GM18870 (cell line): Measurements from ENCODE around the gene PARP9.
"Not testable (repeated sequence)": the region's sequence is repeated elsewhere in the genome, so short reads cannot be mapped to it uniquely, and the experiment has no call there.

ENCODE experiments used
- ATAC-seq: cut with Tn5 transposase; IDR thresholded peaks from one replicate; pipeline ENCODE4 v1.9.1; 2021; ENCODE audit warnings: moderate library complexity; ENCODE audit not compliant: unreplicated experiment

PARP9 gene

DNA sequence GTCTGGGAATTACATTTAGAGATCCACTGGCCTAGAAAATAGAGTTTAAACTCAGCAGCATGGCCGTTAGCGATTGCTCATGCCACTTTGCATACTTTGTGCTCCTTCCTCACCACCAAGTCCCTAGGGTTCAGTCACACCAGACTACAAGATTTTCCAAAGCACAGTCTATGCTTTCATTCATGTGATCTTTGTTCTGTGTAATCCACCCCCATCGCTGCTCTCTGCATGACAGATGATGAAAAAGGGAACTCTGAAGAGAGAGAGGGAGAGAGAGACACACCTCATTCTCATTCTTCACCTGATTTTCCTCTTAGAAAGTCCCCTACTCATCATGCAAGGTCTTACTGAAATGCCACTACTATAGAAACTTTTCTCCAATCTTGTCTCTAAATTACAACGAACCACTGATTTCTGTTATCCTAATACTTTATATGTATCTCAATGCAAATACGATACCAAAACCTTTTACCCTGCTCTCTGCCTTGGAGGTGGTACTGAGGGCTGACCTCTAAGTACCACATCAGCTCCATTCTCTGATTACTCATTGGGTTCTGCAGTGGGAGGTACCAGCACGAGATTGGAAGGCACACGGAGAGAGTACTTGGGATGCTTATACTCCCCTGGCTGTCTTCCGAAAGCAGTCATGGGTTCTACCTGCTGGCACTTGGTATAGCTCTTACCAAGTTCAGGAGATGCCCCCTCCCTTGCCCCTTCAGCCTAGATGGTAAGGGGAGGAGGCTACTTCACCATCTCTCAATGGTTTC is 12.3 kb upstream of the PARP9 start:
- peak; percentile 87 for ATAC-seq

DNA sequence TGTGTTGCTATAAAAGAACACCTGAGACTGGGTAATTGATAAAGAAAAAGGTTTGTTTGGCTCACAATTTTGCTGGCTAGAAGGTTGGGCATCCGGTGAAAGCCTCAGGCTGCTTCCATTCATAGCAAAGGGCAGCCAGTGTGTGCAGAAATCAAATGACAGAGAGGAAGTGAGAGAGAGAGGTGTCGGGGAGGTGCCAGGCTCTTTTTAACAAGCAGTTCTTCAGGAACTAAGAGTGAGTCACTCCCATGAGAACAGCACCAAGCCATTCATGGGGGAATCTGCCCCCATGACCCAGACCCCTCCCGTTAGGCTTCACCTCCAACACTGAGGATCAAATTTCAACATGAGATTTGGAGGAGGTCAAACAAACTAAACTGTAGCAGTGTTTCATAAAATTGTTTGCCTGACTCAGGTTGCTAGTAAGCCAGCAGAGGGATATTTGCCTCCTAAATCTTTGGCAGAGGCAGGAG is 8.9 kb upstream of the PARP9 start:
- ATAC-seq, result no peak

DNA sequence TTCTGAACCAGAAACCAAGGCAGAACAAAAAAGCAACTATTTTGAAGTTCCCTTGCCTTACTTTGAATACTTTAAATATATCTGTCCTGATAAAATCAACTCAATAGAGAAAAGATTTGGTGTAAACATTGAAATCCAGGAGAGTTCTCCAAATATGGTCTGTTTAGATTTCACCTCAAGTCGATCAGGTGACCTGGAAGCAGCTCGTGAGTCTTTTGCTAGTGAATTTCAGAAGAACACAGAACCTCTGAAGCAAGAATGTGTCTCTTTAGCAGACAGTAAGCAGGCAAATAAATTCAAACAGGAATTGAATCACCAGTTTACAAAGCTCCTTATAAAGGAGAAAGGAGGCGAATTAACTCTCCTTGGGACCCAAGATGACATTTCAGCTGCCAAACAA is 4.7 kb upstream of the PARP9 start:
- no peak for ATAC-seq

DNA sequence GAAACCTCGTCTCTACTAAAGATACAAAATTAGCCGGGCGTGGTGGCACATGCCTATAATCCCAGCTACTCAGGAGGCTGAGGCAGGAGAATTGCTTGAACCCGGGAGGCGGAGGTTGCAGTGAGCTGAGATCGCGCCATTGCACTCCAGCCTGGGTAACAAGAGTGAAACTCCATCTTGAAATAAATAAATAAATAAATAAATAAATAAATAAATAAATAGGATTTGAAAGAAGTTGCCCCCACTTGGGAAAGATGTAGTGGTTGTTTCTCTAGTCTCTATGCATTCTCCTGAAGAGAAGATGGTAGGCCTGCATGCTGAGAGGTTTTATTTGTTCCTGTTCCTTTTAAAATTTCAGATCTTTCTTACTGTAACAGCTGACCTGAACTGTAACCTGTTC is 4.0 kb upstream of the PARP9 start:
- ATAC-seq, result not testable (repeated sequence)

DNA sequence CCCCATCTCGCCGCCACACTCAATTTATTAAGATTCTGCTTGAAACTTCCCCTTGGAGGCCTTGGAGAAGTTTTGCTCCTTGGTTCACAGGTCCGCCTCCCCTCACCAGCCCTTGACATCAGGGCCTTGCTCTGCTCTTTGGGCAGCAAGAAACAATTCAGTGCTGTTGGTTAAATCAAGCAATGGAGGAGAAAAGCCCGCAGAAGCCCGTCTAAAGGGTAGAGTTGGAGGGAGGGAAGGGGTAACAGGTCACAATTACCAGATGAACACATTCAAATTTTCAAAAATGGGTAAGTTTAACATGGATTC is 429 bp downstream of the PARP9 start:
- ATAC-seq, result no peak

DNA sequence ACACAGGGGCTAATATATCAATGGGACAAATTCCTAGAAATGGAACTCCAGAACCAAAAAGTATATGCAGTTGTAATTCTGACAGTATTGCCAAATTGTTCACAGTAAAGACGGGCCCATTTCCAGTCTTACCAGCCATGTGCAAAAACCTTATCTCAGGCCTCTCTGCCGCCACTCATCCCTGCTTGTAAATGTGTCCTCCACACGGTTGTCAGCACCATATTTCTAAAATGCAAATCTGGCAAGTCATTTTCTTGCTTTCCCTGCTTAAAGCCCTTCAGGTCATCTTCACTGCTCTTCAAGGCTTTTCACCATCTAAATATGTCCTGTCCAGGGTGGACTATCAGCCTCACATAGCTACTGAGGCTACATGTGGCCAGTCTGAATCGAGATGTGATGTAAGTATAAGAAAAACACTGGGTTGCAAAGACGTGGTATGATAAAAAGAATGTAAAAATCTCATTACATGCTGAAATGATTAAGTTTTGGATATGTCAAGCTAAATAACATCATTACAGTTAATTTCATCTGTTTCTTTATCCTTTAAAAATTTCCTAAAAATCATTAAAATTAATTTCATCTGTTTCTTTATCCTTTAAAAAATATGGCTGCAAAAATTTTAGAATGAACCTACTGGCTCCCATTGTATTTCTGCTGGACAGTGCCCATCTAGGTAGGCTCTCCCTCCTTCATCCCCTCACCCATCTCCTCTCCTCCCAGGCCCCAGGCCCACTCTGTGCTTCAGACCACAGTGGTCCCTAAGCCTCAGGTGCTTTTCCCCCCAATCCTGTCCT is 980 bp downstream of the PARP9 start:
- no peak for ATAC-seq

DNA sequence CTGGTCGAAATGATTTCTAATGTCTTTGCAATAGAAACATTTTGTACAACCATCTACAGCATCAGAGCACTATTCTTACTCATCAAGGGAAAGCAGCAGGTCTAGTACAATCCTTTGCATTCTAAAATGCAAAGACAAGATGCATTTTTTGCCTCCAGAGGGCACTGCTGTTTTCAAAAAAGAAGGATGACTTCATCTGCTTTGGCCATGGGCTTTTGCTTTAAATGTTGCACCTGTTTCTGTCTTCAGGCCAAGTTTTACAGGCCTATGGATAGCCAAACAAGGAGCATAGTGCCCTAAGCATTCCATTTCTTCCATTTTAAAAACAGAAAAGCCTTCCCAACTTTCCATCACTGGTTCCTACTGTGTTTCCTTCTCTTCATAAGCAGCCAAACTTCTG is 3.4 kb downstream of the PARP9 start:
- no peak for ATAC-seq

DNA sequence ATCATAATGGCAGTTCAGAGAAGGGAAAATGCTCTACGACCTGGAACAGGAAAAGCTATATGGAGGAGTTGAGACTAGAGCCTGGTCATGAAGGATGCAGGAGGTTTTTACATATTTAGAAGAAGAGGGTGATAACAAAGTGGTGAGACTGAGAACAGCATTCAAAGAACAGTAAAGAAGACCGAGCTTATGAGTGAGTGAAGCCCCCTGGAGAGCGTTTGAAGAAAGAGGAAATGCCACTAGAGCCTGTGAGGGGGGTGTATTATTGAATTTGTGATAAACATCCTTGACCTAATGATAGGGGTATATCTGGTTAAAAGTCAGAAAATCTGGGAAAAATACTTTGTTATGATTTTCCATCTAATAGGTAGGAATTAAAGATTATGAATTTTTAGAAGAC is 4.2 kb downstream of the PARP9 start:
- no peak for ATAC-seq

DNA sequence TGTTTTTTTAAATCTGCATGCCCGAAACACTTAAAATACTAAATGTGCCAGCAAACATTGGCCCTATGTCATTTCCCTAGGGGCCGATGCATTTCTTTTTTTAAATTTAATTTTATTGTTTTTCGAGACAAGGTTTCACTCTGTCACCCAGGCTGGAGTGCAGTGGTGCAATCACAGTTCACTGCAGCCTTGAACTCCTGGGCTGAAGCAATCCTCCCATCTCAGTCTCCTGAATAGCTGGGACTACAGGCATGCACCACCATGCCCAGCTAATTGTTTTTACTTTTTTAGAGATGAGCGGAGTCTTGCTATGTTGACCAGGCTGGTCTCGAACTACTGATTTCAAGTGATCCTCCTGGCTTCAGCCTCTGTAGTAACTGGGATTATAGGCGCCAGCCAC is 5.5 kb downstream of the PARP9 start:
- no peak for ATAC-seq

DNA sequence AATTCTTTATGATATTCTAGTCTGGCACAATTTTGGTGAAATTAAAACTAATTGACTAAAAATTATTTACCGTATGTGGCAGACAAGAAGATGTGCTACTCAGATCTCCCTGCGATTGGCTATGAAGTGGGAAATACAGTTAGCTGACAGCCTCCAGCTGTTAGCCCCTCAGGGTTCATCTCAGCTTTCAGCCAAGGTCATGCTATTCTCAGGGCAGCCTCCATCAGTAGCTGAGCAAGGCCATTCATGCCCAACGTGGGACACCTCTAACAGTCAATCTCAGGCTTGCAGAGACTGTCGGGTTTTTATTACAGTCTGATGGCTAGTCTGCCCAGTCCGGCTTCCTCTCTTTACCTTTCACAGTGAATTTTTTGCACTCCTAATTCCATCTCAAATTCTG is 6.7 kb downstream of the PARP9 start:
- no peak for ATAC-seq

DNA sequence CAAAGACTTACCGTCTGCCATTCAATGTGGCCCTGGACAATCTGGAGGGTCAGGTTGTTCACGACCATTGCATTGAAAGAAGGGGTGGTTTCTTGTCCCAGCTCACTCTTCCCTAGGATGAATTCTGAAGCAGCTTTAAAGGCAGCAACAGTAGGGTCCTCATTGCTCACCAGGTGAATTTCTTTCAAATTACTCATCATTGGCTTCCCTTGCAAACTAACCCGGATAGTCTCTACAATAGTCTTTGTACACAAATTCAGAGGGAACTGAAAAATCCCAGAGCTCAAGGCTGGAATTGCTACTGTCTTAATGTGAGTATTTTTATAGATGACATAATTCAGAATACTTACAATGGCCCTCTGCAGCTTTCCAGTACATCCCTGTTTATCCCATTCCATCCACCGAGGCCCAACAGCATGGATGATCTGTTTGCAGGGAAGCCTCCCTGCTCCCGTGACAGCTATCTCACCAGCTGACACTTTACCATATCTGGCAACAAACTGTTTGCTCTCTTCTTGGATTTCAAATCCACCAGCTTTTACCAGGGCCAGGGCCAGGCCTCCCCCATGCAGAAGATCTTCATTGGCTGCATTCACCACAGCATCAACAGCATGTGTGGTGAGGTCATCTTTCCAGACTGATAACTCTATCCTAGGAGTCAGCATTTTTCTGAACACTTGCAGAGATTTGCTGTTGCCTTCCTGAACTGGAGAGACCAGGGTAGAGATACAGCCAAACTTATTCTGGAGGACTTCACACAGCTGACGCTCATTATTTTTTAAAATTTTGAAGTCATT is 8.6 kb downstream of the PARP9 start:
- no peak for ATAC-seq

DNA sequence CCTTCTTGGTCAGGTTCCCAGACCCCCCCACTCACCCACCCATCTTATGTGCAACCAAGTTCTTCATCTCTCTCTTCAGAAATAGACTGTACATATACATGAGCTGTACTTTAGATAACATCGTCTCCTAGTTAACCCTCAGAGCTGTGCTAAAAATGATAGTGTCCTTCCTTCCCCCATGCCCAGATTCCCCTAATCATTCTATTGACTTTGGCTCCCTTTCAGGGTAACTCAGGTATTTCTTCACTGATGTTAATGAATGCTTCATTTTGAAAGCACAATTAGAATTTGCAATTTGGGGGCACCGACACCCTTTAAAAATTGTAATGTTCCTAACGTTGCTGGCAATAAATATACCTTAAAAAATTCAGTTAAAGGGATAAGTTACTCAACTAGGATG is 10.9 kb downstream of the PARP9 start:
- ATAC-seq, result no peak

DNA sequence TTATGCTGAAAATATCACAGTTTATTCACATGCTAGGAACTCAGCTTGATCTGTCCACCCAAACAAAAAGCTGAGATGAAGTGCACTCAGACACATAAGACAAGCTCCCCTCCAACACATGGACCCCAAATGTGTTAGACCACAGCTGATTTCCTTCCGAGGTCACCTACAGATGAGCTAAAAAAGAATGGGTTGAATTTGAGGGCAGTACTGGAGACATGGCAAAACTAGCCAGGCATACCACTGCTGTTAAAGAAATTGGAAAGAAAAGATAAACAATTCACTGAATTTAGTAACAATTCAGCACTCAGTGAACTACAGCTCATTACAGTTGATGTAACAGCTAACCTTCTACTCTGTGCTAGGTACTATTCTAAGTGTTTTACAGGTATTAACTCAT is 15.5 kb downstream of the PARP9 start:
- no peak for ATAC-seq

DNA sequence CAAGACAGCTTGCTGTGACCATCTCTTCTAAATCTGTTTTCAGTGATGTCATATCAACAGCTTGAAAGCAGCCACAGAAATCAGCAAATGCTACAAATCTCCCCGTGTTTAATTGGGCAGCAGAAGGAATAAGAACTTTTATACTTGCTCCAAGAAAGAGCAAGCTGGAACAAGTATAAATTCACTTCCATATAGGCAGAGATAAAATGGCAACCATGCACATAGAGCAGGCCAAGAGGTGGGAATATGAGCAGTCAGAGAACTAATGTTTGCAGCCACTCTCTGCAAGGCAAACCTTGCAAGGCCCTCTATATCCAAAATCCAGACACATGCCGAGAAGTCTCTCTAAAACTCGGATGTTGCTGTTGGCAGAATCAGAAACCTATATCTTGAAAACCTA is 16.0 kb downstream of the PARP9 start:
- no peak for ATAC-seq

DNA sequence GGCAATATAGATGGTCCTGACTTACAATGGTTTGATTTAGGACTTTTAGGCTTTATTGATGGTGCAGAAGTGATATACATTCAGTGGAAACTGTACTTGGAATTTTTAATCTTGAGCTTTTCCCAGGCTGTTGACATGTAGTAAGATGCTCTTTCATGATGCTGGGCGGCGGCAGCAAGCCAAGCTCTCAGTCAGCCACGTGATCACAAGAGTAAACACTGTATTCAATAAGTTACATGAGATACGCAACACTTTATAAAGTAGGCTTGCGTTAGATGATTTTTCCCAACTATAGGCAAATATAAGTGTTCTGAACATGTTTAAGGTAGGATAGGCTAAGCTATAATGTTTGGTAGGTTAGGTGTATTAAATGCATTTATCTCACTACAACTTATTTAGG is 17.9 kb downstream of the PARP9 start:
- no peak for ATAC-seq

DNA sequence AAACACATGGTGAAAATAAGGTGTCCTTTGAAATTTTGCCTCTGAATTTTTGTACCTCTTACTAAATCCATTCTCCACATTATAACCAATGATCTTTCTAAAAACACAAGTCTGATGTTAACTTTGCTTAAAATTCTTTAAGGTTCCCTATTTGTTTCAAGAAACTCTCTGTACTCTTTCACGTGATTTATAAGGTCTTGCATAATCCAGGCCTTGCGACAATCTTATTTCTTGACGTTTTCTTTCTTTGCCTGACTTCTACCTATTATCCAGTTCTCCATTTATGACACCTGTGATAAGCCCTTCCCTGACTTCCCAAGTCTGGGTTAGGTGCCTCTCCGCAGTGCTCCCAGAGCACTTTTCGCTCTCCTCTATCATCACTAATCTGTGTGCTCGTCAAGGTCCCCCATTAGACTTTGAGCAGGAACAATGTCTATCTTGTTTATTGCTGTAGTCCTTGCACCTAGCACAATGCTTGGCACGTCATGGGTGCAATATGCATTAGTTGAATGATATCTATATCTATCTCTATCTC is 25.1 kb downstream of the PARP9 start:
- no peak for ATAC-seq

DNA sequence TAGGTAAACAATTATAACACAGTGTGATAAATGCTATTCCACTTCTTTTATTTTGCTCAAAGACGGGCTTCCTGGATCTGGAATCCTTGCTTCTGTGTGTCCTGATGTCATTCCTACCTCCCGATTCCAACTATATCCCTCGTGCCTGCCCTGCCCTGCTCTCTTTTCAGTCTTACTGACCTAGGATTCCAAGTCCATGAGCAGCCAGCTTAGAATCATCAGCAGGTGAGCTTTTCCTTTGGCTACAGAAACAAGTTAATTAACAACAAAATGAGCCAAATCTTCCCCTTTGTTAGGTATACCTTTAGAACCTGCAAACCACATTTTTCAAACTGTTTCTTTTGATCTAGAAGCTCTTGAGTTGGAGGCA is 27.5 kb downstream of the PARP9 start:
- no peak for ATAC-seq

DNA sequence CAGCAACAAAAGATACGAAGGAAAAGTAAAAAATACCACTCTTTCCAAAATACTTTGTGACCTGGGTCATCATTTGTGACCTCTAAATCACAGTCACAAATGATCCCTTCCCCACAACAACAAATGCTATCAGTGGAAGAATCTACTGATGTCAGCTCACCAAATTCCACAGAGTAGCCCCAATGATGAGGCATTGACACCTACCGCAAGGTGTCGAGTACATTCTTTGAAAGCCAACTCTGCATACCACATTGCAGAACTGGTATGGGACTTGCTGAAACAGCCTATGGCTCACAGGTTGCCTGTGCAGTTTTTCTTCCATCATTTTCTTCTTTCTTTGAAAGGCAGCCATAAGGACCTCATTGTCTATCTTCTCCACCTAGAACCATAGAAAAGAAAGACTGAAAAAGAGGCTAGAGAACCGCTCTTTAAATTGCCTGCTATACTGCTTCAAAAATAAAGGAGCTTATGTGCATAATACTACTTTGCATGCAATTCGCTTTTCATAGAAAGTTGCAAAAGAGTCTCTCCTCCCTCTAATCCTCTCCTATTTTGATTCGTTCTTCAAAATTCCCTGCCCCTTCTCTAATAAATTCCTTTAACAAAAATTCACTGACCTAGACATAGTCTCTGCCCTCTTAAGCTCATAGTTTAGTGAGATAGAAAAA is 28.0 kb downstream of the PARP9 start:
- no peak for ATAC-seq

DNA sequence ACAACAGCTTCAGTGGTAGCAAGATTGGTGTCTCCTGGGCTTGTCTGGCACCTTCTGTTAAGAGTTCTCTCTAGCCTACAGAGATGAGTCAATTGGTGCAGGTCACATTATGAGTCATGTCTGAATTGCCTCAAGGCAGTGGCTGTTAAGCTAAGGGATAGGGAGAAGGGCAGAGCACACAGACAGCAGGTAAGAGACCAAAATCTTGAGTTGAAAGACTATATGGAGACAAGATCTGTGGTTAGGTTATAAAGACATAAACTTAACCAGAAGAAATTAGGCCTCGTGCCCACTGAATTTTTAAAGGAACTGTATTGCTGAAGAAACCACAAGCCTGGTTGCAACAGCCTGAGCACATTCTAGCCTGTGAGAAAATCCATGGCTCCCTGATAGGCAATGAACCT is 30.2 kb downstream of the PARP9 start:
- ATAC-seq, result peak; percentile 100

DNA sequence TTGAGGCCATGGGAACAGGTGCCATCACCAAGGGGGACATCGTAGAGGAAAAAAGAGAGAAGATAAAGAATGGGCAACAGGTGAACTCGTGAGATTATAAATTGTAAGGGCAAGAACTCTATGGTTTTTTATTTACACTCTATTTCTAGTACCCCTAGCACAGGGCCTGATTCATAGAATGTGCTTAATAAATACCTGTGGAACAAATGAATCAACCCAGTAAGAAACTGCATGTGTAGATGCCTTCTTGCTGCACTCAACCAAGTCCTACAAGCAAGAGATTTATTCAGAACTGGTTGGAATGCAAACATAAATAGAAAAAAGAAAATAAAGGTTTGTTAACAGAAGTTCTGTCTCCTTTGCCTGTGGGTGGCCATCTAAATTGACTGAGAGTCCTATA is 30.6 kb downstream of the PARP9 start:
- no peak for ATAC-seq

DNA sequence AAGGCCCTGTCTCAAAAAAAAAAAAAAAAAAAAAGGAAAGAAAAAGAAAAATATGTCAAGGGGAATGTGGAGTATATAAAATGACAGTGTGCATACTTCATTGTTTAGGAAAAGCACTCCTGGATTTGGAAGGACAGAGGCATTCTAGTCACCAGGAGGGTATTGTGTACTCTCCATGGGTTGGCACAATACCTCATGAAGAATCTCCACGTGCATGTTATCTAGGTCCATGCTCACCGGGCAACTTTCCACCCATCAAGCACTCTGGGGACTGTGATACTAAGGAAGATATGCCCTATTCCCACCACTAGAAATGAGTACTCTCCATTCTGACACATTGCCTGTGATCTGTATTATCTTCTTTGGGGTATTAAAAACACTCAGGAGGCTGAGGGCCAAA is 33.9 kb downstream of the PARP9 start:
- no peak for ATAC-seq
